ENCODE results near the gene KRTAP4-2.

DNA sequence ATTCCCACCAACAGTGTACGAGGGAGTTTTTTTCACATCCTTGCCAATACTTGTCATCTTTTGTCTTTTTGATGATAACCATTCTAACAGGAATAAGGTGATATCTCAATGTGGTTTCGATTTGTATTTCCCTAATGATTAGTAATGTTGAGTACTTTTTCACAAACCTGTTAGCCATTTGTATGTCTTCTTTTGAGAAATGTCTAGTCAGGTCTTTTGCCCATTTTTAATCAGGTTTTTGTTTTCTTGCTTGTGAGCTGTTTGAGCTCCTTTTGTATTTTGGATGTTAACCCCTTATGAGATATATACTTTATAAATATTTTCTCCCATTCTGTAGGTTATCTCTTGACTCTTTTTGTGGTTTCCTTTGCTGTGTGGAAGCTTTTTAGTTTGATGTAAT lies 26.5 kb downstream of the KRTAP4-2 start:
- TF ChIP-seq POLR2AphosphoS5 (IDR thresholded peaks at IDR 0.05; ENCODE audit: borderline replicate concordance, low read depth, low read length) = no peak
- no peak for TF ChIP-seq EZH2 (IDR thresholded peaks at IDR 0.05)
- no peak for TF ChIP-seq FOXP2 (optimal IDR thresholded peaks at IDR 0.05; ENCODE audit: control extremely low read depth, extremely low read length, insufficient read depth)

Data from SK-N-MC (cell line).